Measurements from ENCODE around the gene VGLL4.

The VGLL4 gene

DNA sequence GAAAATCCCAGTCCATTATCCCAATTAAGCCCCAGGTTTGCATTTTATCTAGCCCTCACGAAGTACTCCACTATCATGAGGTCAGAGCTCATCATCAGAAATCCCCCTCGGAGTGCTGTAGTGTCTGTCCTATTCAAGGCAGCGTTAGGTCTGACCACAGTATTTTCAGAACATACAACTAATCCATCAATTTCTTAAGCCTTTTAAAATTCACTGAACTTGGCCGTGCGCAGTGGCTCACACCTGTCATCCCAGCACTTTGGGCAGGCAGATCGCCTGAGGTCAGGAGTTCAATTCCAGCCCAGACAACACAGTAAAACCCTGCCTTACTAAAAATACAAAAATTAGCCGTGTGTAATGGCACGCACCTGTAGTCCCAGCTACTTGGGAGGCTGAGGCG is 11.9 kb downstream of the VGLL4 start:
- DNase-seq (ENCODE audit: insufficient read length, low spot score): no peak
- no peak for FAIRE-seq

DNA sequence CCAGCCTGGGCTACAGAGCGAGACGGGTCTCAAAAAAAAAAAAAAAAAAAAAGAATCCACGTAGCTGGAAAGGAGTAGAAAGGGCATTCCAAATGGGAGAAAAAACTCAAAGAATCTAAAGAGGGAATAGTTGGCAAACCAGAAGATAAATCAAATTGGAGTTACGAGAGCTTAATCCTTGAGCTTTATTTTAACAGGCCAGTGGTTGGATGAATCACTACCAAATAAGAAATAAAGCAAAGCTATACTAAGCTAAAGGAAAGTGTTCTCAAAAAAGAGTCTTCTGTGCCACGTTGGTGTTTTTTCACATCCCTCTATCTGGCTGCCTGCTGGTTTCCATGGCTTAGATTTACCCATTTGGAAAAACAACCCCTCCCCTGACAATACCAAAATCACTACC is 14.0 kb downstream of the VGLL4 start:
- FAIRE-seq: no peak

DNA sequence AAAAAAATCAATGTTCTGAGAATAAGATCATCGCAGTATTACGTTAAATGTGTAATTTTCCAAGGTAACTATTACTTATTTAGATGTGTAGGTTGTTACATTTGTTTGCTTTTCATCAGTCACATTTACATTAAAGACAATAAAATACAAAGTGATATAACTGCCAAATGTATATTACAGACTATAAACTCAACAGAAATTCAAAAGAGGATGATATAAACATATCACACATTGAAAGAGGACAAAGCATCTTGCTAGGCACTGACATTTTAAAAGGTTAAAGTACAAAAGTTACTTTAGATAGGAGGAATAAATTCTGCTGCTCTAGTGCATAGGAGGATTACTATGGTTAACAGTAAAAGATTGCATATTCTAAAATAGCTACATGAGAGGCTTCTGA is 16.1 kb downstream of the VGLL4 start:
- FAIRE-seq: no peak
- no peak for DNase-seq (ENCODE audit: insufficient read length, low spot score)

More for the DNA sequence above, 14.0 kb downstream of the VGLL4 start:
- peak; percentile 38 for DNase-seq (ENCODE audit: insufficient read length, low spot score)

DNA sequence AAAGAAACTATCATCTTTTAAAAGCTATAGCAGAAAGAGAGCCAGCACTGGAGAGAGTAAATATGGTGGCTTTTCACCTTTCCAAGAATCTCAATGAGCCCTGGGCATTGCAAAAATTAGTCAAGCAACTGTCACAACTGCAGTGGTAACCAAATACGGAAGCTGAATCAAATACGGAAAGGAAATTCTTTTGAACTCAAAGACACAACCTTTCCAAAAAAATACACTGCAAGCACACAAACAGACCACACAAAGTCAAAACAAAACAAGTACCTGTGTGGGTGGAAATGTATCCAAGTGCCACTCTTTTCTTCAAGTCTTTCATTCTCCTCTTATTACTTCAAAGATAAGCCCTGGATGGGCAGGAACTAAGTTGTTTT is 17.6 kb downstream of the VGLL4 start:
- FAIRE-seq (no peak), DNase-seq (ENCODE audit: insufficient read length, low spot score) (no peak)

DNA sequence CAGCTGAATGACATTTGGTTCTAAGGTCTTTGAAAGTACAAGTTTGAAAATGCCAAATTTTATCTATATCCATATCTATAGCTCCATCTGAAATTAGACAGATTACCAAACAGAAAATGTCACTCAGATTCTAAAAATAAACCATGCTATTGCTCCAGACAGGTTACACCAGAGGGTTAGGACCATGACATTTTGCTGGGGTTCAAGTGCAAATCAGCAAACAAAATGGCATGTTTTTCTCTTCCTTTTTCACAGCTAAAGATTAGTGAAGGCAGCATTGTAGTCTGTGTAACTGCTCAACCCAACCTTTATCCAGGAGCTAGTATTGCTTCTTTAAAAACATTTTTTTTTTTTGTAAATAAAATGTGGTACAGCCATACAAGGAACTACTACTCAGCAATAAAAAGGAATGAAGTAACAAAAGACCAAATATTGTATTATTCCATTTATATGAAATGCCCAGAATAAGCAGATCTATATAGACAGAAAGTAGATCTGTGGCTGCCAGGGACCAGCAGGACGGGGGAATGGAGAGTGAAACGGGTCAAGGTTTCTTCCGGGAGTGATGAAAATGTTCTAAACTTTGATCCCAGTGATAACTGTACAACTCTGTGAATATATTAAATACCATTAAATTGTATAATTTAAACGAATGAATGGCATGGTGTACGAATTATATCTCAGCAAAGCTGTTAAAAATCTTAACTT is 18.2 kb downstream of the VGLL4 start:
- DNase-seq (ENCODE audit: insufficient read length, low spot score) (no peak), FAIRE-seq (no peak)

DNA sequence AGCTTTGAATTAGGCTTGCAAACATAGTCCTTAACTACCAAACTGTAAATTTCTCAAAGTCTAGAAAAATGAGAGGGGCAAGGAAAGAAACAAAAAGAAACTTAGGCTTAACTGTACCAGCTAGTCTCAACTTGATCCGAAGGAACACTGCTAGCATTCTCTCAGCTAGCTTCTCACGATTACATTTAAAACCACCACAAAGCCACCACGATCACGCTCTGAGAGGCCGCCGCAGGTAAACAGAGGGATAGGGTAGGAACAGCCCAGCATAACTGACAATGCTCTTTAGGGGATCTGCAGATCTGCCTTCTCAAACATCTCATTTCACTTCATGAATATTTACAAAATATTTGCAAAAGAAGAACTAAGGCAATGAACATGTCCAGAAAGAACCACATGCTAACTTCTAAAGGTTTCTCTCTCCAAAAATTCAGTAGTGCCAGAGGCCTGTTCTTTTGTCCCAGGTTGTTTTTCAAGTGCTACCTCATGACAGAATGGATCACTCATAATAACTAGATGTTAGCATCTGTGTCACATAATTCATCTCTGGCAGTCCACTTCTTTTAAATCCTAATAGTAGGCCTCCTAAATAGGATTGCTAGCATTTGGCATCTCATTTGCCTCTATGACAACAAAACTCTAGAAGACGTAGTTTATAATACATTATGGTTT is 18.9 kb downstream of the VGLL4 start:
- FAIRE-seq (no peak), DNase-seq (ENCODE audit: insufficient read length, low spot score) (no peak)

DNA sequence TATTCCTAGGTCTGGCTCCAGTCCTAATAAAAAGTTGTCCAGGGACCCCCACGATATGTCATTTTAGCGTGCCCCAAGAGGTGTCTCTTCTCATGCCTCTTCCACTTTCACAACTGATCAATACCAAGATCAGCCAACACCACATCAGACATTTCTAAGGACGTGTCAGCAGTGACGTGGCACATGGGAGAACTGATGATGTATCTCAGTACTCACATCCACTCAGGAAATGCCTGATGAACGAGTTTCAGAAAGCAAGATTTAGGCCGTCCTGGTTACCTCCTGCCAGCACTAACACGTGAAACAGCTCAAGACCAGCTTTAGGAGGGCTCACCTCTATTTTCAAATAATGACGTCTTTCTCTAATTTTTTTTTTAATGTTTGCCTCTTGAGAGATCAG is 19.6 kb downstream of the VGLL4 start:
- FAIRE-seq: no peak
- no peak for DNase-seq (ENCODE audit: insufficient read length, low spot score)

DNA sequence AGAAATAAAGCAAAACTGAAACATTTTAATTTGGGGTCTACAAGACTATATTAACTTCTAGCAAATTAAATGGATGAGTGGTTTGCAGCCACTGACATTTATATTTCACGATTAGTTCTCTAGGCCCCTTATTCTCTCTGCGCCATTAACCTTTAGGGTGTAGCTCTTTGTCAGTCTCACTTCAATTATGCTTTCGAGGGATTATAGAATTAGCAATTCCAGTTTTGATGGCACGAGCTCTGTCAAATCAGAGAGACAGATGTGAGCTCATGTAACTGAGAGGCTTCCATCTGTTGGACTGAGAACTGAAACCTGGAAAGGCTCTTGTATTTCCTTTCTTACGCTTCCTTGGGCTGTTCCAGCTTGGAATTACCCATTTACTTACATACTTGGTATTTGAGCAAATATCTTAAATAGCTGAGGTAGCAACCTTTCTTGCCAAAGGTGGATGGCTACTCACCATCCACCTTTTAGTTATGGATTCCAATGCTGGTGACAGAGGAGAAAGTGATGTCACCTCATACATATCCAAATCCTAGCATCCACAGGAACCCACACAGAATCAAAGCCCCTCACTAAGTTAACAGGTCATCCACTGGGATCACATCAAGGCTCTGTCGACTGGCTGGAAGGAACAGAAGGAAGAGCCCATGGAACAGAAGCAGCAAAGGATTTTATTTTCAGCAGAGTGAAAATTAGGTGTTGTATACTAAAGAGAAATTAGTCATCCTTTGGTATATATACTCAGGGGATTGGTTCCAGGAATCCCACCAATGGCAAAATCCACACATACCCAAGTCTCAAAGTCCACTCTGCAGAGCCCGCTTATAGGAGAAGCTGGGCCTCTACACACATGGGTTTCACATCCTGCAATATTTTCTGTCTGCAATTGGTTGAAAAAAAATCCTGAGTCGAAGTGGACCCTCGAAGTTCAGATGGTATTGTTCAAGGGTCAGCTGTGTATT is 20.8 kb downstream of the VGLL4 start:
- DNase-seq (ENCODE audit: insufficient read length, low spot score) (no peak), FAIRE-seq (no peak)

DNA sequence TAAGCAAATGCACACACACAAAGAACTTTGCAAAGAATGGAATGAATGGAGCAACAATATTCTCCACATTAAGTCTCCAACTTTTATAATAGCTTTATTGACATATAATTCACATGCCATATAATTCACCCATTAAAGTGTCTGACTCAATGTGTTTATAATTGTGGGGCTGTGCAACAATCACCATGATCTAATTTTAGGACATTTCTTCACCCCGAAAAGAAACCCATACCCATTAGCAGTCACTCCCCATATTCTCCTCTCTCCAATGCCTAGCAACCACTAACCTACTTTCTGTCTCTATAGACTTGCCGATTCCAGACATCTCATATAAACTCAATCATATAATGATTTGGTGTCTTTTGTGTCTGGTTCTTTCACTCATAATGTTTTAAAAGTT is 22.6 kb downstream of the VGLL4 start:
- DNase-seq (ENCODE audit: insufficient read length, low spot score) (no peak), FAIRE-seq (no peak)

DNA sequence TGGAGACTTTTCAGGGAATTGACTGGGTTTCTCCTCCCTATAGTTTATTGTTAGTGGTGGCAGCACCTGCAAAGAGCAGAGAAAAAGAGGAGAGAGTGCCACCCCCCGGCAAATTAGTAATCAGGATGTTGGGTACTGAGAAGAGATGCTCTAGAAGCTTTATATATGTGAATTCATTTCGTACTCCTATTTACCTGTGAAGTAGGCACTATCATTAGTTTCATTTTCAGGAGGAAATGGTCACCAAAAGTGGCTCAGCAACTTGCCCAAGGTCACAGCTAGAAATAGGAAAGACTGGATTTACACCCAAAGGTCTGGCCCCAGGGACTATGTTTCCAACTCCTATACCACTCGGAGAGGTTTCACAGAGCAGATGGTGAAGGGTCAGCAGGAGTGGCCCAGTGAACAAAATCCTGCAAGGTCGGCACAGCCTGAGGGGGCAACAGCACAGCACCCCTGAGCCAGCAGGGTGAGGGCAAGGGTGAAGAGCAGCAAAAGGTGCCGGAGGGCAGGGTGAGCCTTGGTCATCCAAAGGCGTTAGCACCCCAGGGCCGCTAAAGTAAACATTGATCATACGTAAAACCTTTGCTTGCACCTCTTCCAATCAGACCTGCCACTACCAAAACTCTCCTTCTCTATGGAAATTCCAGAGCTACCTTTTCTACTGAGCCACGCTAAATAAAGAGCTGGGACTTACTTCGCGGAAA is 23.6 kb downstream of the VGLL4 start:
- no peak for FAIRE-seq

DNA sequence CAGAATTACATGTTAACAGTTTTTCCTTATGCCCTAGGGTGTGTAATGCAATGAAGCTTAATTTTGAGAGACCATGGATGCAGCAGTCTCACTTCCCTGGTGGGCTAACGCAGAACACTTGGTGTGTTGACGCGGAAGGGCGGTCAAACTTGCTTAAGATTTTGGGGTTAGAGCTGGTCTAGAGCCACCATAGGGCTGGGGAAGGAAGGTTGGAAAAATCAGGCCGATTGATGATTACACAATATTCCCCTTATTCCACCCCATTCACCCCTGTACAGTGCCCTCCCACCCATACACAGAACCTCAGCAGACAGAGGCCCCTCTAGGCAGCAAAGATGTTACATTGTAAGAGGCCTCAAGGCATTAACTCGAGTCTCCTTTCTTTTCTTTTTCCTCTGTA is 24.3 kb downstream of the VGLL4 start:
- no peak for DNase-seq (ENCODE audit: insufficient read length, low spot score)
- no peak for FAIRE-seq

More for the DNA sequence above, 23.6 kb downstream of the VGLL4 start:
- DNase-seq (ENCODE audit: insufficient read length, low spot score): no peak

DNA sequence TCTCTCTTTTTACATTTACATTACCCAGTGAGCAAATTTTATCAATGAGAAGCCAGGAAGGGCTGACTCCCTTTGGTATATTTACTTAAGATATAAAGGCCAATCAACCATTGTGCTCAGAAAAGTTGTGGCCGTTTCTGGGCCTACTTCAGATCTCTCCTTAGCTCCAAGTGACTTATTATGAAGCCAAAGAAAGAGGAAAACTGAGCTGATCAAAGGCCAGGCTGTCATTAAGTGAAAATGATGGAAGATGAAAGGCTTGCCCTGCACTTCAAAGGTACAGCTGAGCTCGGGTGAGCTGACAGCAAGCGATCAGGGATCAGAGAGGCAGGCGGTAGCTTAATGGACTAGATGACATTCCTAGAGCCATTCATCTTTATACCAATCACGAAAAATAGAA is 24.8 kb downstream of the VGLL4 start:
- FAIRE-seq (no peak), DNase-seq (ENCODE audit: insufficient read length, low spot score) (no peak)

DNA sequence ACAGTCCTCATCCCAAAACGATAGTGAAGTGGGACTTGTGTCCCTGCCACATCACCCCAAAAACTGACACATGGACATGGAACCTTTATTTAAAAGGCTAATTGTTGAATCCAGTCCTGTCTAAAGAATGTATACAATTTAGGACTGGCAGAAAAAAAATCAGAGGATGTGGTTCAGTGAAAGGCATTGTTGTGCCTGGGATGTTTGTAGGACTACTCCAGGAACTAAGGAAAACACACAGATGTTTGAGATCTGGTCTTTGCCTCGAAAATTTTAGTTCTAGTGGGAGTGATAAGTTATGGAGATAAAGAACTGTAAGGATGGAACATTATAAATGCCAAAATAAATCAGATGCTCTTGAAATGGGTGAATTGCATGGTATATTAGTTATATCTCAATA is 27.2 kb downstream of the VGLL4 start:
- FAIRE-seq: no peak

DNA sequence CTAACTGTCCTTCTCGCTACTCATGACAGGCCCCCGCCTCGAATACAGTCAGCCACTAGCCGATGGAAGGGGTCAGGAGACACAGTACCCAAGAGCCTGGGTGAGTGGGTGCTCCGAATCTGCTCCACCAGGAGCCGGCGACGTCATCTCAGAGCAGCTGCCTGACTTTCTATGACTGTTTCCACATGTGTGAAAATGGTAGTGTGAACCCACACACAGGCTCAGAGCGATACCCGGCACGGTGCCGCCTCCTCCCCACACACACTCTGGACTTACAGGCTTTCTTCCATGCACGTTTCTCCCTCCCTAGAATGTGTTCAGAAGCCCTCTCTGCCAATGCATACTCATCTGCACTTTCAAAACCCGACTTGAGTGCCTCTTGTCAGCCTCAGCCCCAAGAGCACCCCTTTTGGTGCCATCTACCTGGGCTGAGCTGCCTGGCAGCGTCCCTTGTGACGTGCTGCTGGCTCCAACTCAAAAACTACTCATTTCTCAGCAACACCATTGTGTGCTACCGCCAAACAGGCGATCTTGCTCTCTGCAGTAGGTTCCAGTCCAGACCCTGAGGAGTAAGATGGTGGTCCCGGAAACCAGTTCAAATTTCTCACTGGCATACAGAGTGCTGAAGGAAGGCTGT is 29.7 kb downstream of the VGLL4 start:
- FAIRE-seq (no peak), DNase-seq (ENCODE audit: insufficient read length, low spot score) (no peak)

More for the DNA sequence above, 27.2 kb downstream of the VGLL4 start:
- no peak for DNase-seq (ENCODE audit: insufficient read length, low spot score)

DNA sequence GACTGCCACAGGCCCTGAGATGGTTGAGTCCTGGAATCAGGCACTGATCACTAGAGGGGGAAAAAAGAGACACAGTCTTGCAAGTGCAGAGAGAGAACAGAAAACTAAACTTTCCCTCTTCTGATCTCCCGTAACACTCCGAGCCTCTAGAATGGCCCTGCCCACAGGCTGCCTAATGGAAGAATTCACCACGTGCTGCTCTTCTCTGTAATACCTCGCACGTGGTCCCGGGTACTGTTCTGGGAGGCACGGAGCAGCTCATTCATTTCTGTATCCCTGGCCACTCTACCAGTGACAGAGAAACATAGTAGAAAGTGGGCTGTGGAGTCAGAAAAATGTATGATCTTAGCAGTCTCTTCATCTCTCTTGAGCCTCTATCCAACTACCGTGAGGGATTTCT is 30.4 kb downstream of the VGLL4 start:
- DNase-seq (ENCODE audit: insufficient read length, low spot score): no peak
- no peak for FAIRE-seq

DNA sequence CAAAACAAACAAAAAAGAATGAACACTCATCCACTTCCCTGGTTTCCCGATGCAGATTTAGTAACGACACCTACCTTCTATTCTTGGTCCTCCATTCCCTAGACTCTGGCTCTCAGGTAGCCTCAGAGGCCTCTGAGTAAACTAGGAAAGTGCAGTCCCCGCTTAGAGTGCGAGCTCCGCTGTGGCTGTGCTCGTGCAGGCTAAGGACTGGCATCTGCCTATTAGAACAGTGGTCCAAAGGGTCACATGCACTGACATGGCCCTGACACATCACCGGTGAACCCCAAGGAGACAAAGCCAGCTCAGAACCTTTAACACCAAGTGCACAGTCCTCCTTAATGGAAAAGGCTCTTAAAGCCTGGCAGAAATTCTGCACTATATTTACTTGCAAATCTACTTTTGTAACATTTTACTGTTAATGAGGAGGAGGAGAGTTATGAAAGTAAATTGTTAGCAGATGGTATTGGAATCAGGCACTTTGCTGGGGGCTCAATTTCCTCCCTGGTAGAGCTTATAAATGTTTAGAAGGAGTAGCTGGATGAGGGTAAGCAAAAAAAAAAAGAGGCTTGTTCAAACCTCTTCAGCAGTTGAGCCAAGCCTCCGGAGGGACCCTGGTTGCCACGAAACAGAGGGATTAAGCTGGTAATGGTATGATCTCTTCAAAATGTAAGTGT is 31.1 kb downstream of the VGLL4 start:
- no peak for FAIRE-seq

DNA sequence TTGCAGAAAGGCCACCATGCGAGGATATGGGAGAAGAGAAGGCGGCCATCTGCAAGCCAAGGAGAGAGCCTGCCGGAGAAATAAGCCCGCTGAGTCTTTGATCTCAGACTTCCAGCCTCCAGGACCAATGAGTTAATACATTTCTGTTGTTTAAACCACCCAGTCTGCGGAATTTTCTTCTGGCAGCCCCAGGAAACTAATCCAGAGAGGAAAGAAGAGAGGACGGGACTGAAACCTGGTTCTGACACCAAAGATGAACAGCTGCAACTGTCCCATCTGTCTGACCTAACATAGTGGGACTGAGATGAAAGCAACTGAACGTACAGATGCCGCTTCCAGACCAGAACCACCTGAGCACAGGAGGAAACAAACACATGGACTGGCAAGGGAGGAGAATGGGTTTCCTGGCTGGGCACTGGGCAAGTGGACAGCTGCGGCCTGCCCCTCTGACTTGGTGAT is 32.3 kb downstream of the VGLL4 start:
- DNase-seq (ENCODE audit: insufficient read length, low spot score) (no peak), FAIRE-seq (no peak)

More for the DNA sequence above, 31.1 kb downstream of the VGLL4 start:
- DNase-seq (ENCODE audit: insufficient read length, low spot score): no peak

DNA sequence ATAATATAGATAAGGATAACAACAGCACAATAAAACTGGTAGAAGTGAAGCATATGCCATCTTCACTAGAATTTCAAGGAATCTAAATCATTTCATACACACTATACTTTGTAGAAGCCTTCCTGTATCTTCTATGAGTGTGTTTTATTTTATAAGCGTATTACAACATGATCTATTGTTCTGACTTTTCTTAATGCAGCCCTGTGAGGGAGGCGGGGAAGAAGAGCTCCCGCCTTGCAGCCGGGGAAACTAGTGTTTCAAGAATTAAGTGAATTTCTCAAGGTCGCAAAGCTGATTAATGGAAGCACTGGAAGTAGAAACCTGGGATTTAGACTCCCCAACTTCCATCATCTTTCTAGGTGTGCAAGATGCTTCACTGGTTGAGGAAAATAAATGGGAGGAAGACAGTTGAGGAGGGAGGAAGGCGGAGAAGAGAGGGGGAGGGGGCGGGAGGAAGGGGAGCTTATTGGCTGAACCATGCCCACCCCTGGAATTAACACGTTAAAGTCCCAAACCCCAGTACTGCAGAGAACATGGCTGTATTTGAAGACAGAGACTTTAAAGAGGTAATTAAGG is 32.9 kb downstream of the VGLL4 start:
- DNase-seq (ENCODE audit: insufficient read length, low spot score): no peak
- FAIRE-seq: no peak

DNA sequence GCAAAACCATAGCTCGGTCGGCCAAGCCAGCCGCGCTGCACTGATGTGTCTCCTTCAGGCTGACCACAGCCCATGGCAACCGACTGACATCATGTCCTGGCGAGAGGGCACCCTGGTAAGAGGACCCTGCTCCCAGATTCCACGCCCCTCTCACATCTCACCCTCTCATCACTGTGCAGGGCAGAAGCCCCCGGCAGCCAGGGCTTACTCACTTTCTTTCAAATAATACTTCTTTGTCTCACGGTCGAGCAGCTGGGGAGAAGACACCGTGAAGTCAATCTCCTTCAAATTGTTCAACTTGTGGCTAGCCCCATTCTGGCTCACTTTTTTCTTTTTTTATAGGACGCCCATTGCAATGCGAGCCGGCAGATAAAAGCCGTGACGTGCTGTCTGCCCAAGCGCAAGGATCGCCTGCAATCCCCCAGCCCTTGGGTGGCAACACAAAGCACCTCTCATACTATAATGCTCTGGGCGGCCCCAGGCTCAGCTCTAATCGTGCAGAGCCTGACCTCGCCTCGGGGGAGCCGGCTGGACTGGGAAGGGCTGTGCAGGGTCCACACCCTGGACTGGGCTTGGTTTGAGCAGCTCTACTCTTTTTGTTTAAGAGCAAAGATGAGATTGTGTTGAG is 33.6 kb downstream of the VGLL4 start:
- peak; percentile 41 for DNase-seq (ENCODE audit: insufficient read length, low spot score)
- FAIRE-seq: no peak
